HFFc6 (cell line): ENCODE measurements around the gene IL1RL1. TPM values are rescaled to one million over a fixed set of nuclear protein-coding genes. Genes with fewer than 3 reads are reported as not detected.

ENCODE experiments used
- DNase-seq: peaks from one replicate; pipeline ENCODE4 v3.0.0-alpha.2; 2018
- H3K27ac Mint-ChIP-seq: 2 replicates; pipeline ENCODE4 v1.8.0; 2020; ENCODE audit warnings: mild to moderate bottlenecking, mixed read lengths
- H3K27me3 Mint-ChIP-seq: 2 replicates; pipeline ENCODE4 v1.8.0; 2021; ENCODE audit warnings: mild to moderate bottlenecking, moderate library complexity, mixed read lengths; ENCODE audit not compliant: insufficient read depth
- H3K36me3 Mint-ChIP-seq: 2 replicates; pipeline ENCODE4 v1.8.0; 2021; ENCODE audit warnings: low read depth, mixed read lengths
- H3K4me1 Mint-ChIP-seq: 2 replicates; pipeline ENCODE4 v1.8.0; 2020; ENCODE audit warnings: low read depth, mixed read lengths
- H3K4me3 Mint-ChIP-seq: 2 replicates; pipeline ENCODE4 v1.8.0; 2020; ENCODE audit warnings: mild to moderate bottlenecking, moderate library complexity, mixed read lengths
- H3K9me3 Mint-ChIP-seq: 2 replicates; pipeline ENCODE4 v1.8.0; 2020; ENCODE audit warnings: mild to moderate bottlenecking, mixed read lengths
- CTCF ChIP-seq: fragments of 200-600 bp; sonication (generic); IDR thresholded peaks from 2 replicates; pipeline ENCODE4 v1.5.0; 2021; ENCODE audit warnings: antibody characterized with exemption, mild to moderate bottlenecking
- total RNA-seq, 6 experiments: library from RNA; stranded (reverse); fragmentation: NEBNext Ultra II Directional; extraction: Animal tissue kit (Norgen Biotek cat#: 25700); gene quantifications; 2 replicates in 1 of 6; 3 replicates in 5 of 6; pipeline ENCODE4 v1.2.3, GENCODE V29; 2021

Gene IL1RL1
- total RNA-seq, 6 experiments from 2014 or later = not detected

GRCh38 chr2:102344397-102344796 lies 33.0 kb downstream of the IL1RL1 start:
- no peak for DNase-seq
- Mint-ChIP-seq H3K27ac (no peak overlapping the region), H3K4me3 (no peak overlapping the region), H3K9me3 (no peaks in the 10 kb centered on the region), H3K4me1 (no peaks in the 10 kb centered on the region), H3K36me3 (no peaks in the 10 kb centered on the region), H3K27me3 (no peaks in the 10 kb centered on the region; the same call in 1 of the 2 replicates)
- no peak for TF ChIP-seq CTCF

GRCh38 chr2:102345329-102345920 lies 34.1 kb downstream of the IL1RL1 start:
- Mint-ChIP-seq H3K27ac (no peak overlapping the region), H3K36me3 (no peaks in the 10 kb centered on the region)

GRCh38 chr2:102346381-102347130 lies 35.2 kb downstream of the IL1RL1 start:
- no peaks in the 10 kb centered on the region for H3K9me3 Mint-ChIP-seq
- H3K4me1 Mint-ChIP-seq = no peaks in the 10 kb centered on the region
- no peak overlapping the region for H3K27ac Mint-ChIP-seq
- peaks cover under 1% of the 10 kb centered on the region; the same call in 1 of the 2 replicates for H3K27me3 Mint-ChIP-seq
- no peak for DNase-seq
- no peak overlapping the region for H3K4me3 Mint-ChIP-seq
- TF ChIP-seq CTCF = no peak
- H3K36me3 Mint-ChIP-seq = no peaks in the 10 kb centered on the region

More at GRCh38 chr2:102345329-102345920, 34.1 kb downstream of the IL1RL1 start:
- no peaks in the 10 kb centered on the region for H3K4me1 Mint-ChIP-seq
- H3K9me3 Mint-ChIP-seq = no peaks in the 10 kb centered on the region
- no peaks in the 10 kb centered on the region; the same call in 1 of the 2 replicates for H3K27me3 Mint-ChIP-seq
- no peak for DNase-seq
- no peak overlapping the region for H3K4me3 Mint-ChIP-seq
- no peak for TF ChIP-seq CTCF

GRCh38 chr2:102350137-102350793 lies 38.9 kb downstream of the IL1RL1 start:
- H3K4me1 Mint-ChIP-seq = no peaks in the 10 kb centered on the region
- no peak overlapping the region for H3K4me3 Mint-ChIP-seq
- TF ChIP-seq CTCF = no peak
- no peaks in the 10 kb centered on the region for H3K9me3 Mint-ChIP-seq
- no peak for DNase-seq
- peaks cover 6% of the 10 kb centered on the region for H3K27me3 Mint-ChIP-seq
- no peaks in the 10 kb centered on the region for H3K36me3 Mint-ChIP-seq
- H3K27ac Mint-ChIP-seq = no peak overlapping the region

GRCh38 chr2:102355526-102356380 lies 44.4 kb downstream of the IL1RL1 start, which contains the start of gene IL18R1:
TSS of gene IL18R1 (plus strand) at chr2:102355796. CDS start at chr2:102362661, 6,865 bp downstream.
- H3K4me1 Mint-ChIP-seq = peaks cover 5% of the 10 kb centered on the region; the same call in 1 of the 2 replicates
- H3K27me3 Mint-ChIP-seq = peaks cover 17% of the 10 kb centered on the region
- no peak within 1 kb of the TSS for H3K27ac Mint-ChIP-seq
- H3K9me3 Mint-ChIP-seq = no peaks in the 10 kb centered on the region
- DNase-seq = peak; percentile 11
- no peaks in the 10 kb centered on the region for H3K36me3 Mint-ChIP-seq
- TF ChIP-seq CTCF = peak; percentile 90
- H3K4me3 Mint-ChIP-seq = peak within 1 kb of the TSS; percentile 85
